ENCODE results near the gene CMKLR1. TPM values are rescaled to one million over a fixed set of nuclear protein-coding genes. Genes with fewer than 3 reads are reported as not detected.

Gene CMKLR1
- total RNA-seq, 2 experiments from 2014 or later = not detected

DNA sequence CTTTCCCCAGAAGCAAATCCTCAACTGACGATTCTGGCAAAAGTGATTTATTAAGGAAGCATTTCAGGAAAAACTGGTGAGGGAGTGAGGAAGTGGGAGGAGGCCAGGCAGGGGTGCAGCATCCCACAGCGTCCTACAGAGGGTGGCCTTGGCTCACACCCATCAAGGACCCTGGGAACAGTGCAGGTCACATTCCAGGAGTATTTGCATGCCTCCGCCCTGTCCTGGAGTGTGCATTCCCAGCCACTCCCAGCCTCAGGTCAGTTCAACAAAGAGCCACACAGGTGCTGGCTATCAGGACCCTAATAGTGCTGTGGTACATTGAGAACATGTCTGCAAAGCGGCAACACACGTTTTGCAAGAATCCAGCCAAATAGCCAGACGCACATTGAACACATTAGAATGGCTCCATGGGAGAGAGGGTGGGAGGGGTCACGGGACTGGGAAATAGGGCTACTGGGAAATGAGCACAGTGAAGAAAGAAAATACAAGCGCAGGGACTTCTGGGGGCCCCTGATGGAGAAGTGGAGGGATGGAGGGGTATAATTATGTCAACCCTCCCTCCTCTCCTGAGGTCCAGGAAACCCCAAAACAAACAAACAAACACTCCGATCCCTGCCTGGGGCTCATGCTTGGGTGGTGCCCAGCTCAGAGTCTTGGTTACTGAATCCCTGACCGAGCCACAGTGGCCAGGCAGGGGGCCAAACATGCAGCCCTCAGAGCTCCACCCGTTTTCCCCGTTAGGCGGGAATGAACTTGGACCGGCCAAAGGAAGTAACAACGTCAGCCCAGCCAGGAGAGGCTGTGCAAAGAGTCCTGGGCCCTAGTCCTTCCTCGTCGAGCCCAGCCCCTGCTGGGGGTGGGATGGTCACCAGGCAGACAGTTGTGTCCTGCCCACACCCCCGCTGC, 36.5 kb downstream of the CMKLR1 start:
- POLR2A ChIA-PET = no interaction called here
- H3K9me3 Mint-ChIP-seq = no peaks in the 10 kb centered on the region
- H3K27ac Mint-ChIP-seq = no peak overlapping the region
- H3K36me3 Mint-ChIP-seq (ENCODE audit: low read depth) = no peaks in the 10 kb centered on the region
- H3K27me3 Mint-ChIP-seq = peaks cover 3% of the 10 kb centered on the region
- H3K4me1 Mint-ChIP-seq = peaks cover 61% of the 10 kb centered on the region
- CTCF ChIA-PET = interaction anchor here (1.5 kb wide), 1 partner anchor 12 kb away, joined by 3 read pairs; no protein-coding TSS in a partner anchor
- DNase-seq = no peak
- no peak overlapping the region for H3K4me3 Mint-ChIP-seq

- Mint-ChIP-seq H3K27me3 (peaks cover 3% of the 10 kb centered on the region), H3K27ac (no peak overlapping the region), H3K36me3 (ENCODE audit: low read depth) (no peaks in the 10 kb centered on the region), H3K9me3 (no peaks in the 10 kb centered on the region), H3K4me1 (peaks cover 61% of the 10 kb centered on the region), H3K4me3 (no peak overlapping the region)
- no peak for DNase-seq
- CTCF ChIA-PET = no interaction called here
- POLR2A ChIA-PET = no interaction called here
These were observed 37.1 kb downstream of the CMKLR1 start for GRCh38 chr12:108302016-108302402.

GRCh38 chr12:108301346-108301745, 37.8 kb downstream of the CMKLR1 start:
- peaks cover under 1% of the 10 kb centered on the region for H3K27me3 Mint-ChIP-seq
- H3K4me3 Mint-ChIP-seq = no peak overlapping the region
- ChIA-PET POLR2A (no interaction called here), CTCF (no interaction called here)
- no peaks in the 10 kb centered on the region for H3K36me3 Mint-ChIP-seq (ENCODE audit: low read depth)
- no peaks in the 10 kb centered on the region for H3K9me3 Mint-ChIP-seq
- no peak overlapping the region for H3K27ac Mint-ChIP-seq
- peaks cover 60% of the 10 kb centered on the region for H3K4me1 Mint-ChIP-seq
- no peak for DNase-seq

DNA sequence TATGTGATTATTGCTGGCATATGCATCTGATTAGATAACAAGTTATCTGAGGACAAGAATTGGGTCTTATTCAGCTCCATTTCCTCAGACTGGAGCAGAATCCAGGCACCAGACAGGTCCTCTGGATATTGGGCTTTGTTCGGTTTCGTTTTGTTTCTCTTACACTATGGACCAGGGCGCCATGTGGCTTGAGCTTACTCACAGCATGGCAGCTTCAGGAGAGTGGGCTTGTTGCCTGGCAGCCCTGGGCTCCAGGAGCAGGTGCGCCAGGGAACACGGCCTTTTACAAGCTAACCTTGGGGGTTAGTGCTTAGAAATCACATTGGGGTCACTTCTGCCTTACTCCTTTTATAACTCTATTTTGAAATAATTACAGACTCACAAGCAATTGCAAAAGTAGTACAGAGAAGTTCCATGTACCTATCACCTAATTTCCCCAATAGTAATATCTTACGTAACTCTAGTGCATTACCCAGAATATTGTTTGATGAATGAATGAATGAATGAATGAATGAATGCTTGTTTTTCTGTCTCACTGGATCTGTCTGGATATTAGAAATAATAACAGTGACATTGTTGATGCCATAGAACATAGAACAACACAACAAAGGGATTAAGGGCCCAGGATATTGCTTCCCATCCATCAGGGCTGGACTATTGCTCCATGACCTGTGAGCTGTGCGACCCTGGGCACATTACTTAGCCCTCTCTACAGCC, 39.0 kb downstream of the CMKLR1 start:
- ChIA-PET CTCF (interaction anchor here (0.6 to 4.2 kb wide), 3 partner anchors 11 to 23 kb away, joined by 3 to 15 read pairs (median 4); no protein-coding TSS in a partner anchor), POLR2A (no interaction called here)
- Mint-ChIP-seq H3K9me3 (no peaks in the 10 kb centered on the region), H3K4me1 (peaks cover 58% of the 10 kb centered on the region), H3K27me3 (no peaks in the 10 kb centered on the region), H3K36me3 (ENCODE audit: low read depth) (no peaks in the 10 kb centered on the region), H3K27ac (no peak overlapping the region), H3K4me3 (no peak overlapping the region)
- no peak for DNase-seq

GRCh38 chr12:108299516-108299915, 39.6 kb downstream of the CMKLR1 start:
- Mint-ChIP-seq H3K27ac (no peak overlapping the region), H3K9me3 (no peaks in the 10 kb centered on the region), H3K4me3 (no peak overlapping the region), H3K27me3 (no peaks in the 10 kb centered on the region), H3K4me1 (peaks cover 55% of the 10 kb centered on the region), H3K36me3 (ENCODE audit: low read depth) (no peaks in the 10 kb centered on the region)
- DNase-seq = no peak
- ChIA-PET POLR2A (no interaction called here), CTCF (interaction anchor here (0.9 to 4.2 kb wide), 2 partner anchors 11 to 23 kb away, joined by 3 to 15 read pairs; no protein-coding TSS in a partner anchor)

DNA sequence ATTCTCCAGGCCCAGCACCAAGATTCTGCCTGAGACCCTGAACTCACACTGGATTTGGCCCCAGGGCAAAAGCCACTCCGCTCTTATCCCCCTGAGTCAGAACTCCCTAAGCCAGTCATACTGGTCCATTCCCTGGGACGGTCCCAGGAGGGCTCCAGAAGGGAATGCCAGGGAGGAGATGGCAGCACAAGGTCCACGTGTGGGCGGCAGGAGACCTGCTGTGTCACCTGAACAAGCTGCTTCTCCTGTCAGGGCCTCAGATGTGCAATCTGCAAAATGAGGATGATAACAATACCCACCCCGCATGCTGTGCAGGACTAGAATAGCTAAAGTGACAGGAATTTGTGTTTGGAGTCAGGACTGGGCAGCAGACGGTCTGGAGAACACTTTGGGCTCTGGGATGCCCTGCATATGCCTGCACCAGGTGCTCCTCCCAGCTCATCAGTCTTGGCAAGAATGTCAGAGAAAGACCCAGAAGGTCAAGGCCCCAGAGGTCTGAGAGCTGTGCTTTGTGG, 40.3 kb downstream of the CMKLR1 start:
- DNase-seq = no peak
- POLR2A ChIA-PET = no interaction called here
- Mint-ChIP-seq H3K4me3 (no peak overlapping the region), H3K9me3 (no peaks in the 10 kb centered on the region), H3K27me3 (peaks cover under 1% of the 10 kb centered on the region), H3K36me3 (ENCODE audit: low read depth) (no peaks in the 10 kb centered on the region), H3K4me1 (peaks cover 52% of the 10 kb centered on the region), H3K27ac (peak overlapping the region; percentile 19)
- CTCF ChIA-PET = interaction anchor here (0.6 to 4.2 kb wide), 2 partner anchors 10 to 120 kb away, joined by 3 to 15 read pairs; no protein-coding TSS in a partner anchor

DNA sequence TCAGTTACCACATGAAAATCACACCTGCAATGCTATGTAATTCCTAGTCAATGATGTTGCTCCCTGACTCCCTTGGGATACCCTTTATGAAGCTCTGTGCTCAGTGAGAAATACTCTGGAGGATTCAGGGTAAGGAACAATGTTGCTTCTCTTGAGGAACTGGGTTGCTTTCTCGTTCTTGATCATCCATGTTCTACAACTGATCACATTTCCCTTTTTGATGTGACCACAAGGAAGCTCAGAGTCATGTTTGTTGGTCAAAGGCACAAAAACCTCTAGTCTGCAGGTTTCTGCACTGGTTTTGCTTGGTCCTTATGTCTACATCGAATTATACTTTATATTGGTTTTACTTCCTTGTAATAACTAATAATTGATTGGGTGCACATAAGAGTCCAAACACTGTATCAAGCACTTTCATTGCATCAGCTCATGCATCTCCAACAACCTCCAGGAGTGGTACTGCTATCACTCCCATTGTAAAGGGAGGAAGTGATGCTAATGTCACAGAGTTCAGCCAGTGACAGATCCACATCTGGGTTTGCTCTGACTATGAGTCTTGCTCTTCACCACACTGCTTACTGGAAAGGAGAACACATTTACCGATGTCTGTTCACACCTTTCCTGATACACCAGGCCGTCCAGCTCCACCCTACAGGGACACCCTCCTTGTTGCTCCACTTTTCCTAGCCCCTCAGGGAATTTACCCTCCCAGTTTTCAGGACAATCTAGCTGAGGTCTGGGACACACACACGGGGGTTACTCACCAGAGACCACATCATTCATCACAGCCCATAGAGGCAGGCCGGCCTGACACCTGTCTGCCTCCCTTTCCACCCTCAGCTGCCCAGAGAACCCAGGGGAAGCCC, 41.0 kb downstream of the CMKLR1 start:
- Mint-ChIP-seq H3K9me3 (no peaks in the 10 kb centered on the region), H3K27ac (peak overlapping the region; percentile 19), H3K4me3 (no peak overlapping the region), H3K36me3 (ENCODE audit: low read depth) (no peaks in the 10 kb centered on the region), H3K27me3 (peaks cover 2% of the 10 kb centered on the region), H3K4me1 (peaks cover 52% of the 10 kb centered on the region)
- CTCF ChIA-PET = interaction anchor here (0.6 to 4.2 kb wide), 5 partner anchors 8 to 121 kb away, joined by 3 to 15 read pairs (median 5); no protein-coding TSS in a partner anchor
- DNase-seq = no peak
- POLR2A ChIA-PET = no interaction called here

- CTCF ChIA-PET = interaction anchor here (1.2 to 4.2 kb wide), 4 partner anchors 8 to 28 kb away, joined by 3 to 15 read pairs (median 6); no protein-coding TSS in a partner anchor
- Mint-ChIP-seq H3K4me1 (peaks cover 52% of the 10 kb centered on the region), H3K27me3 (peaks cover 2% of the 10 kb centered on the region), H3K27ac (peak overlapping the region; percentile 19), H3K36me3 (ENCODE audit: low read depth) (no peaks in the 10 kb centered on the region), H3K4me3 (no peak overlapping the region), H3K9me3 (no peaks in the 10 kb centered on the region)
- POLR2A ChIA-PET = no interaction called here
- DNase-seq = no peak
These were observed 41.7 kb downstream of the CMKLR1 start for GRCh38 chr12:108297424-108297823.

- Mint-ChIP-seq H3K27ac (no peak overlapping the region), H3K36me3 (ENCODE audit: low read depth) (no peaks in the 10 kb centered on the region), H3K4me3 (no peak overlapping the region), H3K9me3 (no peaks in the 10 kb centered on the region), H3K4me1 (peaks cover 49% of the 10 kb centered on the region), H3K27me3 (peaks cover 2% of the 10 kb centered on the region)
- ChIA-PET CTCF (interaction anchor here (0.6 to 4.2 kb wide), 7 partner anchors 8 to 137 kb away, joined by 3 to 15 read pairs (median 3); no protein-coding TSS in a partner anchor), POLR2A (no interaction called here)
- no peak for DNase-seq
These were observed 42.2 kb downstream of the CMKLR1 start for GRCh38 chr12:108296945-108297344.

DNA sequence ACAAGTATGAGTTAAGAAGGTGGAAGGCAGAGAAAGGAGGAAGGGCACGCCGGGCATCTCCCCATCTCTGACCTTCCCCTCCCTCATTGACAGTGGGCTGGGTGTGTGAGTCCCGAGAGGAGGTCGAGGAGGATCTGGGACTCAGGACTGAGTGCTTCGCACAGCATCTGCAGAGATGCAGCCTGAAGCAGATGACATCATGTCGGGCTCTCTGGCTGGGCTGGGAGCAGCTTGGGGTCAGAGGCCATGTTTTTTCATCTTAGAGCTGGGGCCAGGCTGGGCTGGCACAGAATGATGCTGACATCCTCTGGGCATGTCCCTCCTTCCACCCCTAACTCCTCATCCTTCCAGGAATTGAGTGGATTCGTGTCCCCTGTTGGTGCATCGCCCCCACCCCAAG, 43.5 kb downstream of the CMKLR1 start:
- no peak for DNase-seq
- peaks cover 5% of the 10 kb centered on the region for H3K27me3 Mint-ChIP-seq
- no peak overlapping the region for H3K27ac Mint-ChIP-seq
- no peak overlapping the region for H3K4me3 Mint-ChIP-seq
- ChIA-PET POLR2A (no interaction called here), CTCF (no interaction called here)
- H3K4me1 Mint-ChIP-seq = peaks cover 42% of the 10 kb centered on the region
- no peaks in the 10 kb centered on the region for H3K9me3 Mint-ChIP-seq
- no peaks in the 10 kb centered on the region for H3K36me3 Mint-ChIP-seq (ENCODE audit: low read depth)

GRCh38 chr12:108289350-108290161, 49.6 kb downstream of the CMKLR1 start:
- Mint-ChIP-seq H3K4me1 (no peaks in the 10 kb centered on the region), H3K27me3 (peaks cover 6% of the 10 kb centered on the region), H3K36me3 (ENCODE audit: low read depth) (no peaks in the 10 kb centered on the region), H3K4me3 (no peak overlapping the region), H3K9me3 (no peaks in the 10 kb centered on the region), H3K27ac (no peak overlapping the region)
- no peak for DNase-seq
- ChIA-PET POLR2A (no interaction called here), CTCF (interaction anchor here (5.4 kb wide), 1 partner anchor 9 kb away, joined by 15 read pairs; no protein-coding TSS in a partner anchor)

Data from activated CD4-positive, alpha-beta T cell treated with anti-CD3 and anti-CD28 coated beads, Interleukin-2, amount 10 ng/mL, durations not matched to agents 7 days and 5 days (primary cell).